HT-29 (cell line): Measurements from ENCODE around the gene TNRC6C. TPM values are rescaled to one million over a fixed set of nuclear protein-coding genes. Genes with fewer than 3 reads are reported as not detected.
"Not testable (repeated sequence)": the region's sequence is repeated elsewhere in the genome, so short reads cannot be mapped to it uniquely, and the experiment has no call there.

Experiments
- DNase-seq: peaks from one replicate; pipeline ENCODE4 v3.0.0-alpha.2; 2015; ENCODE audit warnings: low spot score
- total RNA-seq: library from RNA; depleted of rRNA; stranded (reverse); fragments of >200 nt; shearing (Covaris generic); gene quantifications from 2 replicates; pipeline ENCODE4 v1.2.3, GENCODE V29; 2014

Gene TNRC6C
- total RNA-seq, 1 experiment from 2014 or later = 7.2 TPM

GRCh38 chr17:78135858-78136500 is 177.5 kb downstream of the TNRC6C start:
- no peak for DNase-seq

DNA sequence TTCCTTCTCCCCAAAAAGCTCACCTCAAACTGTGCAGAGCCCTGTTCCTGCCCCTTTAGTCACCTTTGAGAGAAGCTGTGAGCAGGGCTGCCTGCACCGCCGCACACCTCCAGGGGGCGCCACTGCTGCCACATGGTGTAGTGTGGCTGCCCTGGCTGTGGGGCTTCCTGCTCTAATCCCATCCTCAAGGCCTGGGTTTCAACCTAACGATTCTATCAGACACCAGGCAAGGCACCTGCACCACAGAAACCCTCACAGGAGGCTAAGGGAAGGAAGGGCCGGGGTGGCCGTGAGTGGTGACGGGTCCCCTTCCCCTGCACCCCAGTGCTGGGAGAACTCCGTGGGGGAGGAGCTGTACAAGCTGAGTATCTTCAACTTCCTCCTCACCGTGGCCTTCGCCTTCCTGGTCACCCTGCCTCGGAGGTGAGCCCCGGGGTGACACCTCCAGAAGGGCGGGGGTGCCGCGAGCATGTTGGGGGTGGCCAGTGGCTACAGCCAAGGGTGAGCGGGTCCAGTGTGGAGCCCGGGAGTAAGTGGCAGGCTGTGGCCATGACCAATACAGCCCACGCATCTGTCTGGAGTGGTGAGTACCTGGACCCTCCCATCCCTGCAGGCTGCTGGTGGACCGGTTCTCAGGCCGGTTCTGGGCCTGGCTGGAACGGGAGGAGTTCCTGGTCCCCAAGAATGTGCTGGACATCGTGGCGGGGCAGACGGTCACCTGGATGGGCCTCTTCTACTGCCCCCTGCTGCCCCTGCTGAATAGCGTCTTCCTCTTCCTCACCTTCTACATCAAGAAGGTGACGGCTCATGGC is 179.1 kb downstream of the TNRC6C start:
- DNase-seq = peak; percentile 85

GRCh38 chr17:78138204-78139060 is 179.9 kb downstream of the TNRC6C start:
- DNase-seq = no peak

GRCh38 chr17:78139861-78140168 is 181.3 kb downstream of the TNRC6C start:
- not testable (repeated sequence) for DNase-seq

DNA sequence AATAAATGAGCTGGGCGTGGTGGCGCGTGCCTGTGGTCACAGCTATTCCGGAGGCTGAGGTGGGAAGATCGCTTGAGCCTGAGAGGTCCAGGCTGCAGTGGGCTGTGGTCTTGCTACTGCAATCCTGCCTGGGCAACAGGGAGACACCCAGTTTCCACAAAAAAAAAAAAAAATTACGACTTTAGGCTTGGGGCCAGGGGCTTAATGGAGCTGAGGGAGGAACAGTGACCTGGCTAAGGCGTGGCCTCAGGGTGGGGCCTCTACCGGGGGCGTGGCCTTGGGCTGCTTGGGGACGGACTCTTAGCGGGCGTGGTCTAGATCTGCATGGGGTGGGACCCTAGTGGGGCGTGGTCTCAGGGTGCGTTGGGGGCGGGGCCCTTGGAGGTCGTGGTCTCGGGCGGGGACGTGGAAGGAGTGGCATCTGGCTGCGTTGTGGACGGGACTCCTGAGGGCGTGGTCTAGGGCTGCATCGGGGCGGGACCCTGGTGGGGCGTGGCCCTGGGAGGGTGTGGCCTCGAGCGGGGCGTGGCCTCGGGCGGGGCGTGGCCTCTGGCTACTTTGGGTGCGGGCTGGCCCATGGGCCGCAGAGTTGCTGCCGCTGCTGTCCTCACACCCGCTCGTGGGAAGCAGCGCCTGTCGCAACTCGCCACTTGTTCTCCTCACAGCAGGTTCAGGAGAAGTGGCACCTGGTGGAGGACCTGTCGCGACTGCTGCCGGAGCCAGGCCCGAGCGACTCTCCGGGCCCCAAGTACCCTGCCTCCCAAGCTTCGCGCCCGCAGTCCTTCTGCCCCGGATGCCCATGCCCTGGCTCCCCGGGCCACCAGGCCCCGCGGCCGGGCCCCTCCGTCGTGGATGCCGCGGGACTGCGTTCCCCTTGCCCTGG is 181.9 kb downstream of the TNRC6C start:
- peak; percentile 96 for DNase-seq

DNA sequence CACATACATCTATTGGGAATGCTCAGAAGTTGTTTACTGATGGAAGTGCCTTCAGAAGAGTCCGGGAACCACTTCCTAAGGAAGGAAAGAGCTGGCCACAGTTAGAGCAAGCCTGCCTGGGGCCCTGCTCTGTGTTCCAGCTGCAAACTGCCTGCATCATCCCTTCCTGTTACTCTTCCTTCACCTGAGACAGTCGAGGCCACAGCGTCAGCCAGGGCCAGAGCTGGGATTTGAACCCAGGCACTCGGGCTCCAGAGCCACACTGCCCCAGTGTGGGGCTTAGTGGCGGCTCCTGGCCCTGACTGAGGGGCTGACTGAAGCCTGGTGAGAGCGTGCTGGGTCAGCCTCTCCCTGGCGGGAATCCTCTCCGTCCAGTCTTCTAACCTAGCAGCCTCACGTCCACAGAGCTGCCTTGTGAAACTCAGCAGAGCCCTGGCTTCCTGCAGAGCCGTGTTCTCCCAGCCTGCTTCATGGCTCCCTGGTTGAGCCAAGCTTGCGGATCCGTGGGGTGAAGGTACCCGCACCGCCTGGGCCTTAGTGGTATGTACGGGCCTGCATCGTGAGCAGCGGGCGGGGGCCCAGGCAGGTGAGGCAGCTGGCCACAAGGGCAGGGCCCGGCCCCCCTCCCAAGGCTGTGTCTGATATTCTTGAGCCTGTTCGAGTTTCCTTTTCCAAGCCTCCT is 183.1 kb downstream of the TNRC6C start:
- no peak for DNase-seq

DNA sequence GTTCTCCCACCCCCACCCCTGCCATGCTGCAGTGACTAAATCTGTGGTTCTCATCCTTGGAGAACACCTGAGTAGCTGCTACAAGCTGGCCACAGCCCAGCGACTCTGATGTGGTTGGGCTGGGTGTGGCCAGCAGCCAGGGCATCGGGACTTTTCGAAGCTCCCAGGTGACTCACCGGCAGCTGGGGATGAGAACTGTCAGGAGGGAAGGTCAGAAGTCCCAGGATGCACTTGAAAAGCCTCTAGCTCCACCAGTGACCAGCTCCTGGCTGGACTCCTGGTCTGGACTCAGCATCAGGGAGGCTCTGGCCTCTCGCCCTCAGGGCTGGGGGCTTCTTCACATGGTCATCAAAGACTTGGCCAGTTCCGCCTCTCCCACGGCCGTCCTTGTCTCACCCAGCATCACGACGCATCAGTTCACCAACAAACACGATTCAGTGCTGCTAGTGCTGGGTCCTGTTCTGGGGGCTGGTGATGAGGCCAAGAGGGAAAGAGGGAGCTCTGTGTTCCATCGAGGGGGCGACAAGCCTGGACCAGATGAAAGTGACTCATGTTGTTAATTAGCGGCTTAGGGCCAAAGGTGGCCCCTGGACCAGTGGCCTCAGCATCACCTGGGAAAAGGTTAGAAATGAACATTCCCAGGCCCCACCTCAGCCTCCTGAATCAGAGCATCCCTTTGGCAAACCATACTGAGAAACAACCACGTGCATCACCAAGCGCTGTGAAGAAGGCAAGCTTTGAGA is 183.8 kb downstream of the TNRC6C start:
- DNase-seq = peak; percentile 87

GRCh38 chr17:78143214-78144146 is 185.0 kb downstream of the TNRC6C start:
- DNase-seq = no peak

DNA sequence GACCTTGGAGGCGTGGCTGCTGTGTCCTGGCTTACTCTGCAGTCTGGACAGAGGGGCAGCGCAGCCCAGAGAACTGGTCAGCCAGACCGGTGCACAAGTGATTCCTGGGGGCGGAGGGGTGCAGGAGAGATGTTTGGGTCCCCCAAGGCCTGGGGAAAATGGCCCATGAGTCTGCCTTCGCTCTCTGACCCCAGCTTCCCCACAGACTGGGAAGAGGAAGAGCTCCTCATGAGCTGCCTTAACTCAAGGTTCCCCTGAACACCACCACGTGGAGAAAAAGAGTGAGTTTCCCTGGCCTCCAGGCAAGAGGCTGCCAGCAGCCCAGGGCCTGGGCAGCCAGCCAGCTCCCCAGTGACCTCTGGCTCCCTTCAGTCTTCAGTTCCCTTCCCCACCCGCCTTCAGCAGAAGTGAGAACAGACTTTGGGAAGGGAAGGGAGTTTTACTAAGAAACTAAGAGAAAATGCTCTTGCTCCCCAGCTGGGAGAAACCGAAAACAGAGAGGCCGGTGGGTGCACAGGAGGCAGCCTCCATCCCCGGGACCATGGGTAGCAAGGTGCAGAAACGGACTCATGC is 185.7 kb downstream of the TNRC6C start:
- peak; percentile 90 for DNase-seq

DNA sequence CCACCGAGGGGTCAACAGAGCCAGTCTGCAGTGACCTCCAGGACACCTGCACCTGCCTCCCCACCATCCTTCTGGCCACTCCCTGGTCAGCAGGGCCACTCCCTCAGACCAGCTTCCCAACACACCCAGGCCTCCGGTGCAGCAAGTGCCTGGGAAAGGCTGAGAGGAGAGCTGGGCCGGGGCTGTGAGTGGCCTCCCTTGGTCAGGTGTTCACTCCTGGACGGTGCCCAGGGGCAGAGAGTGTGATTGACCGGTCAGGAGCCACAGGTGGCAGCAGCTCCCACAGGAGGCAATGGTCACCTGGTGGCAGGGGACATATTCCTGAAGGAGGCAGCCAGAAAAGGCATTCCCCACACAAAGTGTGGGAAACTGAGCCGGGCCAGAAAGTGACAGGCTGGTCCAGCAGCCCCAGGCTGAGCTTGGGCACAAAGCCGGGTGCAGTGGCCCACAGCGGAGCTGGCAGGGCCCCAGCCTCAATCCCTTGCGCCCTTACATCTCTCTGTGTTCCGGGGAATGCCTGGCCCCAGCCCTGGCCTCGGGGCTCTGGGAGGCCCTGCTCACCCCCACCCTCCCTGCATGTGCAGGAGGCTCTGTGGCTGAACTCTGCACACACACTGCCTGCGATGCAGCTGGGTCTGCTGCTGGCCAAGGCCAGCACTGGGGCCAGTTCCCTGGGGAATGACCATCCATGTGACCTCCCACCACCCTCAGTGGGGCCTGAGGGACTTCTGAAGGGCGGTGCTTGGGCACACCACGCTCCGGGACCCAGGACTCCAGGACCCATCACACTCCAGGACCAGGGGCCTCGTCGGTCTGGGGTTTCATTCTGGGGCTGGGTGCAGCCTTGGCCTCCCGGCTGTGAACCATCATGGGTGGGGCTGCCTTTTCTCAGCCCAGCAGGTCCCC is 186.5 kb downstream of the TNRC6C start:
- peak; percentile 79 for DNase-seq

DNA sequence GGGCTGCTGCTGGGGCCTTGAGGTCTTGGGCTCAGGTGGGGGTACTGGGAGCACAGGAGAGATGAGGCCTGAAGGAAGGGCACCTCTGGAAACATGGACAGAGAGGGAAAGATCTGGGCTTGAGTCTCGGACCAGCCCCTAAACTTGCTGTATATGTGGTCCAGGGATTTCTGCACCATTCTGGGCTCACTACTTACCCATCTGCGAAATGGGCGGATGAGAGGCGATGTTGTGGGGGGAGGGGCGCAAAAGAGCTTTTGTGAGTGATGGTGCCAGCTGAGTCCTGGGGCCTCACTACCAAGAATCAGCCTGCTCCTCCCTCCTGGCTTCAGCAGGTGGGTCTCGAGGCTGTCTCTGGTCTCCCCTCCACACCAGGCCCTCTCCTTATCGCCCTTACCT is 188.0 kb downstream of the TNRC6C start:
- no peak for DNase-seq

DNA sequence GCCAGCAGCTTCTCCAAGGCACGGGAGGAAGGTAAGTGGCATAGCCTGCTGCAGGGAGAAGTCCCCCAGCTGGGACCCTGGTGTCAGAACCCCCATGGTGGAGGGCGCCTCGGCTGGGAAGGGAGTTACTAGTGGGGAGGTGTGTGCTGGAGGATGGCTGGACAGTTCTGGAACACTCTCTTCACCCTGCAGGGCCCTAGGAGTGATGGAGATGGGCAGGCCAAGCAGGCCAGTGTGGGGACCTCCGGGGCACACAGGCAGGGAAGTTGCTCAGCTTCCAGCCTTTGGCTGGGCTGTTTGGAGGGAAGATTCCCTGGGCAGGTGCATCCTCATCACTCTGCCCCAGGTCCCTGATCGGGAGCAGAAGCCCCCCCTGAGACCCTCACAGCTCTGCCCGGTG is 188.4 kb downstream of the TNRC6C start:
- DNase-seq = no peak

GRCh38 chr17:78147315-78147998 is 189.0 kb downstream of the TNRC6C start:
- no peak for DNase-seq

GRCh38 chr17:78148286-78149016 is 189.9 kb downstream of the TNRC6C start:
- DNase-seq = no peak

DNA sequence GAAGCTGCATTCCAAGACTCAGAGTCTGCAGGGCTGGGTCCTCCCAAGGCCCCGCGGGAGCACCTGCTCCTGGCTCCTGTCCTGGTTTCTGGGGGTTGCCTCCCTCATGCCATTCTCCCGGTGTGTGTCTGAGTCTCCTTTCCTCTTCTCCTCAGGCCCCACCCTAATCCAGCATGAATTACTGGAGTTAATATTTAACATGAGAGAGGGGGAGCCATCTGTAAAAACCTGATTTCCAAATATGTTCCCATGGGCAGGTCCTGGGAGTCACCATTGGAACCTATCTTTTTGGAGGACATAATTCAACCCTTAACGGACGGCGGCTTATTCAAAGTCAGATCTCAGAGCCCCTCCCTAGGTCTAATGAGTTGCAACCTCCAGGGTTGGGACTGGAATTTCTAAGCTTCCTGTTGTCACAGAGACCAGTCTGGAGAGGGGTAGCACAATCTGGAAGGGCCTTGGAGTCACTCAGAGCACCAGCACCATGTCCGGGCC is 193.1 kb downstream of the TNRC6C start:
- peak; percentile 72 for DNase-seq
